ENCODE data around the gene SKI. TPM values are rescaled to one million over a fixed set of nuclear protein-coding genes. Genes with fewer than 3 reads are reported as not detected.

SKI gene
- total RNA-seq, 1 experiment from 2014 or later: 89.5 TPM

GRCh38 chr1:2253797-2254480 is 25.8 kb downstream of the SKI start:
- Histone ChIP-seq H3K79me1 (ENCODE audit: insufficient read depth, low read depth, low read length, poor library complexity, severe bottlenecking) (peaks cover 7% of the 10 kb centered on the region), H3T11ph (ENCODE audit: low read length) (no peak overlapping the region), H2BK20ac (ENCODE audit: low read depth, low read length, poor library complexity, severe bottlenecking) (no peak overlapping the region), H4K8ac (replicated peaks; ENCODE audit: insufficient read length, low read depth, low read length) (no peak overlapping the region), H2AFZ (ENCODE audit: low read length) (no peak overlapping the region), H3K9me3 (ENCODE audit: control insufficient read depth, low read depth, low read length) (no peaks in the 10 kb centered on the region), H4K20me1 (ENCODE audit: control insufficient read depth, insufficient read depth, insufficient read length) (peaks cover 3% of the 10 kb centered on the region), H4K5ac (ENCODE audit: insufficient read length, low read depth, low read length) (no peak overlapping the region), H4K91ac (ENCODE audit: insufficient read length, low read depth, low read length) (no peak overlapping the region), H2BK120ac (ENCODE audit: low read depth, low read length, poor library complexity, severe bottlenecking) (no peak overlapping the region), H2BK12ac (ENCODE audit: insufficient read length, low read depth, low read length) (no peak overlapping the region), H2BK5ac (ENCODE audit: insufficient read length, low read length) (no peak overlapping the region), H3K4me2 (ENCODE audit: insufficient read depth, insufficient read length, low read length) (no peak overlapping the region), H3K23me2 (ENCODE audit: insufficient read length, low read depth, low read length, poor library complexity, severe bottlenecking) (no peaks in the 10 kb centered on the region), H3K14ac (ENCODE audit: insufficient read depth, low read length) (no peak overlapping the region), H3K18ac (ENCODE audit: insufficient read length, low read depth, low read length) (no peak overlapping the region), H3K4me1 (ENCODE audit: insufficient read depth, low read length) (peaks cover 11% of the 10 kb centered on the region), H2AK5ac (ENCODE audit: insufficient read length, low read length) (no peak overlapping the region), H3K4ac (ENCODE audit: low read depth, low read length) (no peak overlapping the region), H3K23ac (ENCODE audit: insufficient read length, low read depth, low read length) (no peak overlapping the region), H3K79me2 (ENCODE audit: insufficient read depth, low read length) (peaks cover 71% of the 10 kb centered on the region; the same call in 1 of the 2 replicates), H2BK15ac (ENCODE audit: low read depth, low read length) (no peak overlapping the region), H3K27ac (ENCODE audit: insufficient read length, low read depth, low read length) (no peak overlapping the region), H3K27me3 (ENCODE audit: insufficient read depth, low read length) (no peaks in the 10 kb centered on the region), H3K56ac (ENCODE audit: insufficient read length, low read depth, low read length) (no peak overlapping the region), H3K9ac (ENCODE audit: extremely low read depth, insufficient read length, low read length) (no peak overlapping the region)
- no CpG with 5 or more reads among the region's 23 CpGs for WGBS (ENCODE audit: extremely low coverage, insufficient read length, low lambda C conversion rate)
- H3K4me1 Mint-ChIP-seq: peaks cover 43 to 45% of the 10 kb centered on the region in 2 experiments
- H3K36me3 Mint-ChIP-seq (ENCODE audit: insufficient read depth in 1 of 3, low read depth in 3 of 3): peaks cover 12 to 21% (median 19%) of the 10 kb centered on the region in 3 experiments
- H3K27me3 Mint-ChIP-seq (ENCODE audit: low read depth): no peaks in the 10 kb centered on the region
- DNase-seq: no peak
- H3K27ac Mint-ChIP-seq: no peak overlapping the region
- no peak for TF ChIP-seq CTCF (conservative IDR thresholded peaks at IDR 0.05)
- H3K9me3 Mint-ChIP-seq: peaks cover 3 to 4% of the 10 kb centered on the region in 2 experiments; a peak in 2 of 5 replicates
- no peak overlapping the region for H3K4me3 Mint-ChIP-seq
